ENCODE data around the gene LIMS2.

Gene LIMS2

DNA sequence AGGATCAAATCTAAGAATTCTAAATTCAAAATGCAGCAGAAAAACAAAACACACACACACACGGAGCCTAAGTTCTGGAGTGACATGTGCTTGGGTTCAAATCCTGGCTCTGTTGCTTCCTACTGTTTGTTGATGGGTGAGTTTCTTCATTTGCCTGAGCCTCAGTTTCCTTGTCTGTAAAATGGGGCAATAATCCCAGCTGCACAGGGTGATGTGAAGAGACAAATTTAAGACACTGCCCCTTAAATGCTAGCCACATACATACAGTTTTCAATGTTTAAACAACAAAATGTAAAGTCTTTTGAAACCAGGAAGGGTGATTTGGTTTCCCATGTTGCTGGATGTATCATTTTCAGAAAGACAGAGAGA lies 30.3 kb downstream of the LIMS2 start:
- no peak for DNase-seq

DNA sequence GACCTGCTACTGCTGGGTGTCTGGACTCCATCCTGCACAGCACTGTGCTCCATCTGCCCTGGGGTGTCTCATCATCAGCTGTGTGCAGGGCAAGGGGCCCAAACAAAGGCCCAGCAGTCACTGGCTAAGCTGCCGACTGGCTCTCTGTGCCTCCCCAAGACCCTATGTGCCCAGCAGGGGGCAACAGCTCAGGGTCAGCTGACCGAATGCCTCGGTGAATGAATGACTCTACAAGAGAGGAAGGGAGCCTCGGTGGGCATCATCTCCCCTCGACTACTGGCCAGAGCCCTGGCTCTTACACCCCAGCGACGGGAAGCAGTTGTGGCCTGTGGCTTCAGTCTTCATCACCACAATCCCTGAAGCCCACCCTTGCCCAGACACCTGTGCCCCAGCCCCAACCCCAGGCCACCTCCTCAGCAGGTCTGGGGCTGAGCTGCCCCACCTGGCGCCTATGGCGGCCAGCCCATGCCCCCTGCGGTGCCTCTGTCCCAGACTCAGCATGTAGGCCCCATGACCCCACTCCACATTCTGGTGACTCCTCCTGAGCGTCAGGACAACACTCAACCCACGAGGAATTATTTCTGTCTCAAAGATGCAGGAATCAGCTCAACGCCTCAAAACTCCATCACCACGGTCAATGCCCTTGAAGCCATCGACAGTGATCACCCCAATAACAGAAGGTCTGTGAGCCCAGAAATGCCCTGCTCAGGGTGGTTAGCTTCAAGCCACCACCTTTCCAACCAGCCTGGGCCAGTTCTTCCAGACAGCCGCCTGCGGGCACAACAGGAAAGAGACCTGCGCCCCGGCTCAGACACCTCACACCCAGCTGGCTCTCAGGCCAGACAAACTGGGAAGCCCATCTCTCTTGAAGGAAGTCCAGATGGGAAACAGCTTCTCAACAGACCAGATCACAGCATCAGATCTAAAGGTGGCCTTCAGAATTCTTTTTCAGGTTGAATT lies 31.0 kb downstream of the LIMS2 start:
- no peak for DNase-seq

DNA sequence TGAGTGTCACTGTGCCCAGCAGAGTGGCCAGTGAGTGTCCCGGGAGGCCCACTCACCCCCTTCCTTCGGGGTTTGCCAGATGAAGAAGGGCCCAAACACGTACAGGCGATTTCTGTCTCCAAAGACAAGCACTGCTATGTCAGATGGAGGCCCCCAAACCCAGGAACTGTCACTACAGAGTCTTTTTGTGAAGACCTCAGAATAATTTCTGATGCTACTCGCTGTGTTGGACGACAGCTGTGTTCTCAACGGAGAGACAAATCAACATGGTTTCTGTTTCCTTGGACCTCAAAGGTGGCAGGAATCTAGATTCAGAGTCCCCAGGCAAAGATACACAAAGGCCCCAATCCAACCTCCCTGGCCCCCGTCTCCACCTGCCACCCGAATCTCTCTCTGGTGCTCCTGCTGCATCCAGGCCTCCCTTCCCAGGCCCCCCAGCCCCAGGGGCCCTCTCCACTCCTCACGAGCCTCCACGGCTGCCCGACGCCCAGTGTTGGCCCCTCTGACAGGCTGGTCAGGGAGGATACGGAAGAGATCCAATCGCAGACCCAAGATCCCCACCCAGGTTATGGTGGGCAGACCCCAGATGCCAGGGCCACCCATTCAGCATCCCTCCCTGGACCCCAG lies 31.8 kb downstream of the LIMS2 start:
- no peak for DNase-seq

- no peak for DNase-seq
Observed at GRCh38 chr2:127642706-127643438, 32.5 kb downstream of the LIMS2 start.

DNA sequence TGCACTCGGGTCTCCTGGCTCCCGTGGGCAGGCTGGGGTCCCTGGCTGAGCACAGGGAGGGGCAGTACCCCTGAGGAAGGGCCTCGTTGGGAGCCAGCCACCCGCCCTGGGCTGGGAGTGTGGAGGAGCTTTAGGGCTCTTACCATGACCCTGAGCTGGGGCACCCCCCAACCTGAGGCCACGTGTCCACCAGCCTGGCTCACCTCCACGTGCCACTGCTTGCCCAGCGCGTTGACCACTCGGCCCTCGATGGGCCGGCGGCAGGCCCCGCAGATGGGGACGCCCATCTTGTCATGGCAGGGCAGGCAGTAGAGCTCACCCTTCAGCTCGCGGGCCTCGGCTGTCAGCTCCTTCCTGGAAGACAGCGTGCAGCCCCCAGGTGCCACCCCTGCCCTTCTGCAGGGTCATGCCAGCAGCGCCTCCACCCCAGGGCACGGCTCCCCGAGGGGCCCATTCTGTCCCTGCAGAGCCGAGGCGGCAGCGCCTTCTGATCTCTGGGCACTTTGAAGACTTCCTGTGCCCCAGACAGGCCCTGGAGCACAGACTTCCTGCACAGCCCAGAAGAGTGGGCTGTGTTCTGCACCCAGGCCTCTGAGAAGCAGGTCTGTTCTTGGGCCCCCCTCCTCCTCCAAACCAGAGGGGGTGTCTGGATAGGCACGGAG lies 33.4 kb downstream of the LIMS2 start:
- no peak for DNase-seq

- DNase-seq, result no peak
Observed at GRCh38 chr2:127641133-127641532, 34.2 kb downstream of the LIMS2 start.

GRCh38 chr2:127640082-127641072 lies 35.0 kb downstream of the LIMS2 start:
- DNase-seq, result no peak

DNA sequence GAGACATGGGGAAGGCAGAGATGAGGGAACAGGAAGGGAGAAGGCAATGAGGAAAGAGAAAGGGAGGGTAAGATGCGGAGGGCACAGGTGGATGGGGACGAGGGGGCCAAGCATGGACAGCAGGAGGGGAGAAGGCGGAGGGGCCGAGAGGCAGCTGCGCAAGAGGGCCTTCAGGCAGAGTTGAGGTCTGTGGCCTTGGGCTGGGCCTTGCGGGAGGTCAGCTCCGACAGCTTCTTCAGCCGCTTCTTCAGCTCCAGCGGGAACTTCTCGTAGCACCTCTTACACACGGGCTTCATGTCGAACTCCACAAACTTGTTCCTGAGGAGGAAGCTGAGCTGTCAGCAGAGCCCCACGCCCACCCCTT lies 36.2 kb downstream of the LIMS2 start:
- no peak for DNase-seq

DNA sequence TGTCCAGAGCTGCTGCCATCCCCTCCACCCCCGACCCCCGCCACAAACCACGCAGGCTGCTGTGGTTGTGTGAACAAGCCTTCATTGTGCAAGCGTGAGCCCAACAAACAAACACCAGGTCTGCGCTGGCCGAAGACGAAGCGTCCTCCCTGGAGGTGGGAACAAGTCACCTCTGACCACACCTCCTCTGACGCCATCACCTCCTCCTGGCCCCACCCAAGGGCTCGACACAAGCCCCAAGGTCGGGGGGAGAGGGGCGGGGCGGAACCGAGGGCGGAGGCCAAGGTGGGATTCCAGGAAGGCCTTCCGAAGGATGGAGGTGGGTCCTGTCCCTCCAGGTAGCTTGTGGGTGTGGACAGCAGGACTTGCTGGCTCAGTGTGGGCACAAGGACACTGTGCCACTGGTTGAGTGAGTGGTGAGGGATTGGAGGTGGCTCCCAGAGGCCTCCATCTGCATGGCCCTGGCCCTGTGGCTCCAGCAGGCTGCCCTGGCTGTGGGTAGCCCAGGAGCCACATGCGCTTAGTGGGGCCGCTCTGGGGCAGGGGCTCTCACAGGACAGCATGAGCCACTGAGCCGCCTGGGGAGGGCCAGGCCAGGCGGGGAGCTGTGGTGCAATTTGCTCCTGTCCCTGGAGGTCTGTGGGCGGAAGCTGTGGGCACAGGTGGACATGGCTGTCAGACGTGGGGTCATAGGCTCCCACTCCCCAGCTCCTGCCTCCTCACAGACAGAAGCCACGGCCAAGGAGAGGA lies 36.8 kb downstream of the LIMS2 start:
- DNase-seq, result no peak

GRCh38 chr2:127637725-127638252 lies 37.5 kb downstream of the LIMS2 start:
- peak; percentile 73 for DNase-seq

- no peak for DNase-seq
Observed at GRCh38 chr2:127637236-127637630, 38.1 kb downstream of the LIMS2 start.

- DNase-seq, result no peak
Observed at GRCh38 chr2:127636248-127637235, 38.8 kb downstream of the LIMS2 start.

DNA sequence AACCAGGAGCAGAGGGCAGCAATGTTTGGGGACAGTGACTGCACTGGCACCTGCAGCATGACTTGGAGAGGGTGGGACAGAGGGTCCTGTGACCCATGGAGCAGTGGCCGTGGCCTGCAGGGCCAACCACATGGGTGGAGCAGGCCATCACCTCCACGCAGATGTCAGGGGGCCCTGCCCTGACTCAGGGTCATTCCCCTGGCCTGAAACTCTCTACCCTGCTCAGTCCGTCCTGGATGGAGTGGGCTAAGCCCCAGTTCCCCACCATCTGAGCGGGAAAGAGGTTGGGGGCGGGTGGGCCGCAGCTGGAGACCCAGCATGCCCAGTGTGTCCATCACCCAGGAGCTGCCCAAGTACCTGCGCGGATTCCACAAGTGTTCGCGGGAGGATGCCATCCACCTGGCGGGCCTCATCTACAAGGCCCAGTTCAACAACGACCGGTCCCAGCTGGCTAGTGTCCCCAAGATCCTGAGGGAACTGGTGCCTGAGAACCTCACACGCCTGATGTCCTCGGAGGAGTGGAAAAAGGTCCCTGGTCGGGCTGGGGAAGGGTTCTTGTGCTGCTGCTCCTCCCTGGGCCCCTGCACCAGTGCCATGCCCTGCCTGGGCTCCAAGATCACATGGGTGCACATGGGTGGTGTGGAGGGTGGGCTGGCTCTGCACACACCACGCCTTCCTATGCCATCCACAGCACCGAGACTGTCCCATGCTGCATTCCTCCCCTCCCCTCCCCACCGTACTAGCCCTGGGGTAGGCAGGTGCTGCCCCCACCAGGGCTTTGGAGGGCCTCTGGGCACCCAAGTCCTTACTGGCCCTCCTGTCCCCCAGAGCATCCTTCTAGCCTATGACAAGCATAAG lies 39.7 kb downstream of the LIMS2 start:
- no peak for DNase-seq

DNA sequence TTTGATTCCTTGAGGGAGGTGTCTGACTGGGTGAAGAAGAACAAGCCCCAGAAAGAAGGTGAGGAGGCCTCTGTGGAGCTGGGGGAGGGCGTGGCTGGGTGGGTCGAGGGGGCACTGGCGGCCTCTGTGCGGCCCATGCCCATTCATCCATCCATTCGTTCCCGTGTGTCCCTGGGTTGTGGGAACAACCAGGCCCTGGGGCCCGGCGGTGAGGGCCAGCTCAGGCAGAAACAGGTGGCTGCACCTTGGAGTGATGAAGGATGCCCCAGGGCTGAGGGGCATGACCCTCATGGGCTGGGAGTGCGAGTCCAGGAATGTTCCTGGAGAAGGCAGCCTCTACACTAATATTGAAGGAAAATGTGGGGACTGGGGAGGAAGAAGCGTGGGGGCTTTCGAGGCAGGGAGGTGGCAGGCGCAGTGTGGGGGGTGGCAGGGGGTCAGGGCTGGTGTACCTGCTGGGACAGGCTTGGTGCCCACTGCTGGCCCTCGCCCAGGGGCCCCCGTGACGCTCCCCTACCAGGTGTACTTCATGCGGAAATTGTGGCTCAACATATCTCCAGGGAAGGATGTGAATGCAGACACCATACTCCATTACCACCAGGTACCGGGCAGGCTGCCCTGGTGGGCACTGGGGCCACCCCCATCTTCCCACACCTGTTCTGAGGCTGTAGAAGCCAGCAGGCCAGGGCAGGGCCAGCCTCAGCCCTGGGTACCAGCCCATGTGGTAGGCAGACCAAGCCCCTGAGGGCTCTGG lies 40.5 kb downstream of the LIMS2 start:
- no peak for DNase-seq

DNA sequence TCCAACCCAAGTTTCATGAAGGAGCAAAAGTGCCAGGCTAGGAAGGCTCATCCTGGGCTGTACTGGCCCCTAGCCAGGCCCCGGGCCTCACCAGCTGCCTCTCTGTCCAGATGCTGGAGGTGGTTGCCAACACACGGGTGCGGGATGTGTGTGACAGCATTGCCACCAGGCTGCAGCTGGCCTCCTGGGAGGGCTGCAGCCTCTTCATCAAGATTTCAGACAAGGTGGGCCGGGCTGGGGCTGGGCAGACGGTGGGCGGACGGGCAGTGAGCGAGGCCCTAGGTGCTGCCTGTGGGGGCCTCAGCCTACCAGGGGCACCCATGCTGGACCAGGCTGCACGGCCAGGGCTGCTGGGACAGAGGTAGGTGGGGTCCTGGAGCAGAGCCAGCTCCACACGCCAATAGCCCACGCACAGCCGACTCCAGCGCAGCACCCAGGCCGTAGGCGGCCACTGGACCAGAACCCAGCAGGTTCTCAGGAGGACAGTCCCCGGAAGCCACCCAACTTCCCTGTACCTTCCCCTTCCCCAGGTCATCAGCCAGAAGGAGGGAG lies 41.2 kb downstream of the LIMS2 start:
- no peak for DNase-seq

GRCh38 chr2:127633556-127634065 lies 41.7 kb downstream of the LIMS2 start:
- no peak for DNase-seq

Data from HCEC 1CT (cell line).